Diencephalon (tissue), 1 donor: ENCODE measurements around the gene SLC38A3. TPM values are rescaled to one million over a fixed set of nuclear protein-coding genes. Genes with fewer than 3 reads are reported as not detected.

ENCODE experiments used
- small RNA-seq: library from RNA; depleted of rRNA; stranded (forward); fragments of <200 nt; gene quantifications from one replicate; pipeline ENCODE3, GENCODE V24; 2014
- total RNA-seq: library from RNA; depleted of rRNA; stranded (reverse); fragments of >200 nt; gene quantifications from one replicate; pipeline ENCODE4 v1.2.3, GENCODE V29; 2014

Gene SLC38A3
- 6.5 TPM for total RNA-seq

DNA sequence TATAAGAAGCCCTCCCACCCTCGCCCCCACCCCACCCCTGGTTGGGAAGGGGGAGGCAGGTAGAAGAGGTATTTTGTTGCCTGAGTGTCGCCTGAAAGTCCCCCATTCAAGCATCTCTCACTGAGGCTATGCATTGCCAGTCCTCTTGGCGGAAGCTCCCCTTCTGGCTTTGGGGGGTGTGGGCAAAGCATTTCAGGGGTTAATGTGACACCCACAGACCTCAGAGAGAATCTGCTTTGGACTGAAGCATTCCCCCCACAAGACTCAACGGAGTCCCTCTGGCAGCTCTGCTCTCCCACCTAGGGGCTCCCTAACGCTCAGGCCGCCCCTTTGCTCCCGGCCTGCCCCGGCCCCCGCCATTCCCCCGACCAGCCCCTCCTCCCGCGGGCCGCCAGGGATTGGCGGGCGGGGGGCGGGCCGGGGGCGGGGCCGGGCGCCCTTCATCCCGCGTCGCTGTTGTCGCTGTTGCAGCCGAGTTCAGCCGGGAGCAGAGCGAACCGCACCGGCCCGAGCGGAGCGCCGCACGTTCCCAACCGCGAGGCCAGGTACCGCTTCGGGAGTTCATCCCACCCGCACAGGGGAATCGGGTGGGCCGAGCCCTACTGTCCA is at the start of gene SLC38A3:
TSS of gene SLC38A3 (plus strand) at position 468 of the 609 bp plus-strand sequence. CDS start 8,929 bp downstream, outside the sequence.

DNA sequence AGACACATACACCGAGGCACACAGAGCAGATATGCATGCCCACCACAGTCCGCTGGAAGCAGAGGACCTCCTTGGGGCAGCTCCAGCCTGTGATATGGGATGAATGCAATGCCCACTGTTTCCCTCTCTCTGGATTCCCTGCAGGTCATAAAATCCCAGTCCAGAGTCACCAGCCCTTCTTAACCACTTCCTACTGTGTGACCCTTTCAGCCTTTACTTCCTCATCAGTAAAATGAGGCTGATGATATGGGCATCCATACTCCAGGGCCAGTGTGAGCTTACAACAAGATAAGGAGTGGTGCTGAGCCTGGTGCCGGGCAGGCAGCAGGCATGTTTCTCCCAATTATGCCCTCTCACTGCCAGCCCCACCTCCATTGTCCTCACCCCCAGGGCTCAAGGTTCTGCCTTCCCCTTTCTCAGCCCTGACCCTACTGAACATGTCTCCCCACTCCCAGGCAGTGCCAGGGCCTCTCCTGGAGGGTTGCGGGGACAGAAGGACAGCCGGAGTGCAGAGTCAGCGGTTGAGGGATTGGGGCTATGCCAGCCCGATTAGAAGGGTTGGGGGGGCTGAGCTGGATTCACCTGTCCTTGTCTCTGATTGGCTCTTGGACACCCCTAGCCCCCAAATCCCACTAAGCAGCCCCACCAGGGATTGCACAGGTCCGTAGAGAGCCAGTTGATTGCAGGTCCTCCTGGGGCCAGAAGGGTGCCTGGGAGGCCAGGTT is 14.0 kb upstream of the SLC38A3 start, which contains the start of gene GNAT1:
TSS of gene GNAT1 (plus strand) at position 675 of the 725 bp plus-strand sequence. CDS start 116 bp downstream, outside the sequence.

DNA sequence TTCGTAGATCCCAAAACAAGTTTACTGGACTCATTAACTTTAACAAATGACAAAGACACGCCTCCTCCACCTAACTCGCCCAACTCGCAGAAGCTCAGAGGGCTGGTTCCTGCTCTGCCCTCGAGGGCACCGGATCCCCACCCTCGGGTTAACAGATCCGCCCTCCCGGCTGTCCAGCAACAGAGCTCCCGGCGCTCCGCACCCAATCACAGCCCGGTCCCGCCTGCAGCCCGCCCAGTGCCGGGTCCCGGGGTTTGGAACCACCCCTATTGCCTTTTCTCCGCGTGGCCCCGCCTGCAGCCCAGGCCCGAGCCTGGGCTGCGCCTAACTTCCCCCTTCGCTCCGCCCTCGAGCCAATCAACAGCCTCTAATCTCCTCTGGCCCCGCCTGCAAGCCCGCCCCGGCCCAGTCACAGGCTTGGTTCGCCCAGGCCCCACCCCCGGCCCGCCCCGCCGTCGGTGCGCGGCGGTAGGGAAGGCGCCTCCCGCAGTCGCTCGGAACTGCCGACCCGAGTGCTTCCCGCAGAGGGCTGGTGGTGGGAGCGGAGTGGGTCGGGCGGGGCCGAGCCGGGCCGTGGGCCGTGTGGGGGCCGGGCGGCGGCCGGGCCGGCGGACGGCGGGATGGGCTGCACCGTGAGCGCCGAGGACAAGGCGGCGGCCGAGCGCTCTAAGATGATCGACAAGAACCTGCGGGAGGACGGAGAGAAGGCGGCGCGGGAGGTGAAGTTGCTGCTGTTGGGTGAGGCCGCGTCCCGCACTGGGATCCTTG is 30.8 kb downstream of the SLC38A3 start, which contains the start of gene GNAI2:
TSS of gene GNAI2 (plus strand) at position 489 of the 768 bp plus-strand sequence. CDS start at position 621, 132 bp downstream.

DNA sequence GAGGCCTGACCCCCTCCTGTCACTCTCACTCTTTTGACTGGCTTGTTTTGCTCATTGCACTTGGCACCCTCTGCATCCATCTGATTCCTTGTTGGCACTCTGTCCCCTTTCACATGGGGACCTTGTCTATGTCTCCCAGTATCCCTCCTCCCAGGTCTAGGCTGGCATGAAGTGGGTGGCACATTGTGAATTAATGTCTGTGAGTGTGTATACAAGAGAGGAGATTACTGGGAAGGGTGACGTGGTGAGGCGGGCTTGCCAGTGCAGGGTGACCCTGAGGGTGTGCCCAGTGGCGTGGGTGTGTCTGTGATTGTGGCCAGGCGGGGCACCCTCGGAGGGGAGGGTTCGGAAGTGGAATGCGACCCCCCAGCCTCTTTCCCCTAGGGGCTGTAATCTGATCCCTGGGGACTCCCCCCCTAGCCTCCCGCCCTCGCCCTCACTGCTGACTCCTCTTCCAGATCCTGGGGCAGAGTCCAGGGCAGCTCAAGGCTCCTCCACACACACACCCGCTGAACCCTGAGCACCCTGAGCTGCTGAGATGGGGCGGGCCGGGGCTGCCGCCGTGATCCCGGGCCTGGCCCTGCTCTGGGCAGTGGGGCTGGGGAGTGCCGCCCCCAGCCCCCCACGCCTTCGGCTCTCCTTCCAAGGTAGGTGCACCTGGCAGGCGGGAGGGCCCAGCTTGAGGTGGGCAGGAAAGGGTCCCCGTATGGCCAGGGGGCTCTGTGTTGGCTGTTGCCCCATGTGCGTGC is 63.8 kb downstream of the SLC38A3 start, which contains the start of gene SEMA3B:
TSS of gene SEMA3B (plus strand) at position 445 of the 749 bp plus-strand sequence. CDS start at position 539, 94 bp downstream.

Small RNA genes within 50 kb of the gene (small RNA-seq; reads per million reads assigned to genes)
- not detected for gene MIR566
- gene MIR5787: not detected

Other genes starting within 250 kb of the SLC38A3 start
- gene RBM5, start 116.4 kb upstream of the SLC38A3 start, total RNA-seq: 245 TPM
- gene SEMA3F, start 49.9 kb upstream of the SLC38A3 start, total RNA-seq: 7.8 TPM
- not detected for gene GNAT1, start 13.7 kb upstream of the SLC38A3 start, total RNA-seq
- 108 TPM for gene GNAI2, start 30.9 kb downstream of the SLC38A3 start, total RNA-seq
- gene SEMA3B, start 63.9 kb downstream of the SLC38A3 start, total RNA-seq: 2.8 TPM
- gene LSMEM2, start 73.8 kb downstream of the SLC38A3 start, total RNA-seq: 1.2 TPM
- gene IFRD2, start 87.2 kb downstream of the SLC38A3 start, total RNA-seq: 18.5 TPM
- 9.7 TPM for gene HYAL3, start 94.1 kb downstream of the SLC38A3 start, total RNA-seq
- 5.5 TPM for gene NAA80, start 94.1 kb downstream of the SLC38A3 start, total RNA-seq
- gene HYAL1, start 98.3 kb downstream of the SLC38A3 start, total RNA-seq: 0.69 TPM
- gene HYAL2, start 117.5 kb downstream of the SLC38A3 start, total RNA-seq: 30.0 TPM
- 23.8 TPM for gene TUSC2, start 123.0 kb downstream of the SLC38A3 start, total RNA-seq
- 12.2 TPM for gene RASSF1, start 135.6 kb downstream of the SLC38A3 start, total RNA-seq
- gene ZMYND10, start 140.5 kb downstream of the SLC38A3 start, total RNA-seq: 23.8 TPM
- 30.4 TPM for gene NPRL2, start 145.5 kb downstream of the SLC38A3 start, total RNA-seq
- 15.2 TPM for gene CYB561D2, start 145.6 kb downstream of the SLC38A3 start, total RNA-seq
- 21.0 TPM for gene TMEM115, start 154.2 kb downstream of the SLC38A3 start, total RNA-seq